WI38 (cell line): Measurements from ENCODE around the gene SNTB2.

ENCODE experiments used
- H3K4me3 ChIP-seq: 2 replicates; pipeline ENCODE4 v1.5.1; 2011; ENCODE audit warnings: low read depth, mild to moderate bottlenecking, control low read depth, low read length
- CTCF ChIP-seq: IDR thresholded peaks from 2 replicates; pipeline ENCODE4 v1.5.1; 2012; ENCODE audit warnings: low read depth, mild to moderate bottlenecking, control low read depth, low read length

The SNTB2 gene

DNA sequence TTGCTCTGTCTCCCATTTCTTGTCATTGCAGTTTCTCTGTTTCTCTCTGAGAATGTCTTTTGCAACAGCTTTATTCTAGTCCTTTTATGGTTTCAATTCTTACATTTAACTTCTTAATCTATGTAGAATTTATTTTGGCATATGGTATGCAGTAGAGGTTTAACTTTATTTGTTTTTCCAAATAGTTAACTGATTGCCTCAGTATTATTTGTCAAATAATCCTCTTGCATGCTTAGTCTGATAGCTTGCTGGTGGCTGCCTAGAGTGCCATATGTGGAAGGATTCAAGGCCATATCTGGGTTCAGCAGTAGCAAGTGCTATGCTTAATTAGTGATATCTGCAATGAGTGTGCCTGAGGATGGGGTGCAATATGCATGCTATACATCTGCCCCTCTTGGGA is 6.9 kb downstream of the SNTB2 start:
- H3K4me3 ChIP-seq, result no peak overlapping the region
- TF ChIP-seq CTCF, result no peak

- TF ChIP-seq CTCF, result no peak
- H3K4me3 ChIP-seq, result no peak overlapping the region
These were observed 7.5 kb downstream of the SNTB2 start for GRCh38 chr16:69194488-69194887.

GRCh38 chr16:69195369-69196029 is 8.5 kb downstream of the SNTB2 start:
- H3K4me3 ChIP-seq, result no peak overlapping the region
- TF ChIP-seq CTCF, result no peak

DNA sequence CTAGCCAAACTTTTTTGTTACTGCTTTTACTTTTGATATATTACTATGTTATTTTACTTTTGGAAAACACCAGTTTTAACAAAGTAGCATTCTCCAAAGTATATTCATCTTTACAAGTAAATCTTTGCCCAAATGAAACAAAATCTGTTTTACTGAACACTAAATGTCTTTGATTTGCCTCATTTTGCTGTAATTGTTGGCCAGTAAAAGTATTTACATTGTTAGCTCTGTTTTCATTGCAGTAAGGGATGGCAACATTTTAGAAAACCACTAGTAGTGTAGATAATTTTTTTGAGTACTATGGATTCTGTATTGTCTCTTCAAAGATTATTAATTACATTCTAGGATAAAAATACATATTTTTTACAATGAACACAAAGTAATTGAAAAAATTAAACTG is 10.6 kb downstream of the SNTB2 start:
- no peak for TF ChIP-seq CTCF
- no peak overlapping the region for H3K4me3 ChIP-seq

- H3K4me3 ChIP-seq, result no peak overlapping the region
- TF ChIP-seq CTCF, result no peak
These were observed 12.4 kb downstream of the SNTB2 start for GRCh38 chr16:69199382-69199781.

DNA sequence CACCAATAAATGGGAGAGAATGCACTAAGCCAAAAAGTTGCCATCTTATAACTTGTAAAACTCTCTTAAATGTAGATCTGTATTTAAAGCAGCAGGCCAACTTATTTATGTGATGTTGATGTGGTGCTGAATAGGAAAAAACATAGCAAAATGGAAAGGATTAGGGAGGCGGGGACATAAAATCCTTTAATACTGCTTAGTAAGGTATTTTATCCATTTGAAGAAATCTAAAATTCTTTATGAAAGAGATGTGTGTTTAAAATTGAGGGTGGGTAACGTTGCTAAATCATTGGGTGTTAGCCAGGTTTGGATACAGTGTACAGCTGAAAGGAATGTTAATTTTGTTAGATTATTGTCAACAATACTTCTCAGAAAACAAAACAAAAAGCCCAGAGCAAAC is 14.3 kb downstream of the SNTB2 start:
- H3K4me3 ChIP-seq, result no peak overlapping the region
- no peak for TF ChIP-seq CTCF

- no peak overlapping the region for H3K4me3 ChIP-seq
- TF ChIP-seq CTCF, result no peak
These were observed 14.8 kb downstream of the SNTB2 start for GRCh38 chr16:69201787-69202186.
